ENCODE measurements around the gene PPP2R5C.

DNA sequence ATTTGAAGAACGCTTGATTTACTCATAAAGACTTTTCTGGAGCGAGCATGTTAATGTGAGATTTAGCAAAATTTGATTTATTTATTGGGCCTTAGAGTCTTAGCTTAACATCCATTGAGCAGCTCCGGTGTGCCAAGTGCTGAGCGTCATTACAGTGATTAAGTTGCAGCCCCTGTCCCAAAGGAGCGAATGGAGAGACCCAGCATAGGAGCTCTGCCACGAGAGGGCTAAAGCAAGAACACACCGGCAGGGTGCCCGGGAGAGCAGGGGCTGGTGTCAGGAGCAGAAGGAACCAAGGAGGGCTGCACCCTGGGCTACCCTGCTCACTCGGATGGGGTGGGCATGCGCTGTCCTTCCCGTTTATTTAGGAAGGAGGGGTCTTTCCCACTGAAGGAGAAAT is 50.6 kb downstream of the PPP2R5C start:
- TF ChIP-seq, protein P1, sequence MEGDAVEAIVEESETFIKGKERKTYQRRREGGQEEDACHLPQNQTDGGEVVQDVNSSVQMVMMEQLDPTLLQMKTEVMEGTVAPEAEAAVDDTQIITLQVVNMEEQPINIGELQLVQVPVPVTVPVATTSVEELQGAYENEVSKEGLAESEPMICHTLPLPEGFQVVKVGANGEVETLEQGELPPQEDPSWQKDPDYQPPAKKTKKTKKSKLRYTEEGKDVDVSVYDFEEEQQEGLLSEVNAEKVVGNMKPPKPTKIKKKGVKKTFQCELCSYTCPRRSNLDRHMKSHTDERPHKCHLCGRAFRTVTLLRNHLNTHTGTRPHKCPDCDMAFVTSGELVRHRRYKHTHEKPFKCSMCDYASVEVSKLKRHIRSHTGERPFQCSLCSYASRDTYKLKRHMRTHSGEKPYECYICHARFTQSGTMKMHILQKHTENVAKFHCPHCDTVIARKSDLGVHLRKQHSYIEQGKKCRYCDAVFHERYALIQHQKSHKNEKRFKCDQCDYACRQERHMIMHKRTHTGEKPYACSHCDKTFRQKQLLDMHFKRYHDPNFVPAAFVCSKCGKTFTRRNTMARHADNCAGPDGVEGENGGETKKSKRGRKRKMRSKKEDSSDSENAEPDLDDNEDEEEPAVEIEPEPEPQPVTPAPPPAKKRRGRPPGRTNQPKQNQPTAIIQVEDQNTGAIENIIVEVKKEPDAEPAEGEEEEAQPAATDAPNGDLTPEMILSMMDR (IDR thresholded peaks at IDR 0.05): no peak
- TF ChIP-seq POLR2A (IDR thresholded peaks at IDR 0.05): no peak

All from testis (tissue), 2 donors.